Omental fat pad (tissue), 4 donors: ENCODE measurements around the gene RAB40C. TPM values are rescaled to one million over a fixed set of nuclear protein-coding genes. Genes with fewer than 3 reads are reported as not detected.

Source experiments
- ATAC-seq: fragments of 150-250 bp; one replicate; pipeline ENCODE4 v1.9.1; 2016; ENCODE audit warnings: mild to moderate bottlenecking, moderate library complexity; ENCODE audit not compliant: low FRiP score
- DNase-seq: peaks from one replicate; pipeline ENCODE4 v3.0.0-alpha.2; 2019; ENCODE audit warnings: low spot score
- CTCF ChIP-seq, 3 donors: fragments of 450-650 bp; IDR thresholded peaks; one replicate each; pipeline ENCODE4 v1.5.1; 2016 to 2017; ENCODE audit warnings: antibody characterized with exemption in 3 of 3, mild to moderate bottlenecking in 3 of 3, moderate library complexity in 2 of 3
- total RNA-seq, 4 donors: library from RNA; depleted of rRNA; stranded (reverse); fragments of >200 nt; gene quantifications; one replicate each; pipeline ENCODE4 v1.1.0, GENCODE V29; 2016

Gene RAB40C
- total RNA-seq, 4 donors from 2014 or later, result 11.6 to 20.6 (median 14.8) TPM

- no peak for TF ChIP-seq CTCF (IDR thresholded peaks at IDR 0.05)
- ATAC-seq (no peak), DNase-seq (no peak)
Measured at GRCh38 chr16:564690-565418, 25.0 kb upstream of the RAB40C start.

DNA sequence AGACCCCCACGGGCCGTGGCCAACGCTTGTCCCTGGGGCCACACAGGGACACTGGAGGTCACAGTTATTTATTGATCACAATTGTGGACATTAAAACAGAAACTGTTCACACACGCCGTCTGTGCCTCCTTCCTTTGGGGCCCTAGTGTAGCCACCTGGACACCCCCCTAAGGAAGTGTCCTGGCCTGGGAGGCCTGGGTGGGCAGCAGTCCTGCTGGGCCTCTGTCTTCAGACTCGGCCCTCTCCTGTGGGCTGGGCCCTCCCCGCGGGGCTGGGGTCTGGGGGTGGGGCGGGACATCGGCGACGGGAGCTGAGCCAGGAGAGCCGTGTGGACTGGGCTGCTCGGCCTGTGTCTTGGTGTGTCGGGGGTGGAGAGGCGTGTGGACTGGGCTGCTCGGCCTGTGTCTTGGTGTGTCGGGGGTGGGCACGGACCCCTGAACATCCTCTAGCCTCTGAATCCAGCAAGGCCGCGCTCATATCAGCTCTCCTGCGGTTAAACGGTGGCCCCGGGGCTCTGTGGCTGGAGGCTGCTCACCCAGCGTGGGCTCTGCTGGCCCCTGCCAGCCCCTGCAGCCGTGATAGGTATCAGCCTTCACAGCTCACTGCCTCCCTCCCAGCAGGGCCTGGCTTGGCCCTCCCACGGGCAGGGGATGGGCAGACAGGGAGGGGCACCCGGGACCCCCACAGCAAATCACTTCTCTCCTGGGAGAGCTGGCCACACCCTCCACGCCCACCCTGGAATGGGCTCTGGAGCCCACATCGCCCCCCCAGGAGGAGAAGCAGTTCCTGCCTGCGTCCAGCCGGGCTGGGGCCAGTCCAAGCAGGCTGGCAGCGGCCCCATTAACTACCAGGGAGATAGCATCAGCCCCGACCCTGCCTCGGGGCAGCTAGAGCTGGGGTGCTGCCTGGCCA lies 24.2 kb upstream of the RAB40C start:
- ATAC-seq (no peak), DNase-seq (no peak)
- no peak for TF ChIP-seq CTCF (IDR thresholded peaks at IDR 0.05)

DNA sequence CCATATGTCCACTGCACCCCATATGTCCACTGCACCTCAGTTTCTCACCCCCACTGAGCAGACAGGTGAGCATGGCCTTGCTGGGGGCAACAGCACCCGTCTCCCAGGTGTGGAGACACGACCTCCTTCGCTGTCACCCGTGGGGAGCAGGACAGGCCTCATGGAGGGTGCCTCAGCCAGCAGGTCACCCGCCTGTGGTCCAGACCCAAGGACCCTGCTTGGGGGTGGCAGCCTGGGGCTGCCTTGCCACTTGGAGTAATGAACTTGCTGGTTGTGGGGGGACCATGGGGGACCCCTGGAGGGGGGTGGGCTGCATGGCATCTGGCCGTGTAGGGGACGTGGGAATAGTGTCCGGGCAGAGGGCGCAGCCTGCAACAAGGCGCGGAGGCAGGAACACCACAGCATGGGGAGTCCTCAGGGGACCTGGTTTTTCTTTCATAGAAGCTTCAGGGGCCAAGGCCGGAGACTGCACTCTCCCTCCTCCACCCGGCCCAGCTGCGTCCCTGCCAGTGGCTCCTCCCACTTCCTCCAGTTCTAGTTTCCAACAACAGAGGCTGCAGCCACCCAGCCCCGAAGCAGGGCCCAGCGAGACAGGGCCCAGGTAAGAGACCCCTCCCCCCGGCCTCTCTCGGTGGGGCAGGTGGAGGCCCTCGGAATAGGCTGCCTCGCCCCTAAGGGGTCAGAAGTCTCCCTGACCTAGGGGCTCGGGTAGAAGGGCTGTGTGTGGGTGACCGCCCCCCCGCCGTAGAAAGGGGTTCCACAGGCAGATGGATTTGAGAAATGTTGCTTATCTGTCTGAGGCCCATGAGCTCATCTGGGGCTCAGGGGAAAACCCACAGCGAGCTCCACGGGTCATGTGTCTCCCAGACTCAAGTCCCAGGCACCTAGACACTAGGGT lies 23.1 kb upstream of the RAB40C start, which contains the start of gene NHLRC4:
Gene NHLRC4, plus strand, starts transcription at position 531 of the 898 bp plus-strand sequence. CDS start 1,043 bp downstream, outside the sequence.
- TF ChIP-seq CTCF (IDR thresholded peaks at IDR 0.05), result no peak
- ATAC-seq, result no peak
- DNase-seq, result peak; percentile 35

DNA sequence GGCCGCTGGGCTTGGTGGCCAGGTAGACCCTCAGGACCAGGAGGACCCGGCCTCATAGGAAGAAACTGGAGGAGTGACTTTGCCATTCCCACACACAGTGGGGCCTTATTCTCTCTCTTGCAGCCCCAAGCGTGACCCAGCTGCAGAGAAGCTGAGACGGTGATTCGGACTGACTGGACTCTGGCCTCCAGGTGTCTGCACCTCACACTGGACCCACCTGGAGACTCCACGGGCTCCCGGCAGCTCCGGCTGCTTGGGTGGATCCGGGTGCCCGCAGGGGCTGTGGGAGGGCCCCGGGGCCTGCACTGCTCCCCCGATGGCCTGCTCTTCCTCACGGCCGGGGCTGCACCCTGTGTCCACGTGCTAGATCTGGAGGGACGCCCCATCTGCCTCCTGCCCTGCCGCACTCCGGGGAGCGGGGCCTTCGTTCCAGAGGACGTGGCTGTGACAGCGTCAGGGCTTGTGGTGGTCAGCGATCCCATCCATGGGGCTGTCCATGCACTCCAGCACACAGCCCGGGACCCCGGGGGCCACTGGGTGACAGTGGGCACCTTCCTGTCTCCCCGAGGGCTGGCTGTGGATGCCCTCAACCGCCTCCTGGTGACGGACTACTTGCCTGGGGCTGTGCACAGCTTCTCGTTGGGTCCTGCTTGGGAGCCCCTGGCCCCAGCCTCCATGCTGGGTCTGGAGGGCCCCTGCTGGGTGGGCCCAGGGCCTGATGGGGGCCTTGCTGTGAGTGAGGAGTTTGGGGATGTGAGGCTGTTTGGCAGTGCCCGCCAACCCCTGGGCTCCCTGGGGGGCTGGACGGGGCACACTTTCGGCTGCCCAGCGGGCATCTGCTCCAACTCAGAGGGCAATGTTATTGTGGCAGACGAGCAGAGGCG lies 22.3 kb upstream of the RAB40C start:
- DNase-seq (no peak), ATAC-seq (no peak)
- TF ChIP-seq CTCF (IDR thresholded peaks at IDR 0.05), result no peak

- TF ChIP-seq CTCF (IDR thresholded peaks at IDR 0.05), result no peak
- DNase-seq, result no peak
- ATAC-seq, result no peak
Measured at GRCh38 chr16:568401-569258, 21.2 kb upstream of the RAB40C start.
